CD4-positive, alpha-beta T cell treated with Interleukin-4 for 4 hours (primary cell): ENCODE measurements around the gene E4F1.

Experiments used
- DNase-seq: peaks from one replicate; pipeline ENCODE4 v3.0.0-alpha.2; 2020

E4F1 gene, protein sequence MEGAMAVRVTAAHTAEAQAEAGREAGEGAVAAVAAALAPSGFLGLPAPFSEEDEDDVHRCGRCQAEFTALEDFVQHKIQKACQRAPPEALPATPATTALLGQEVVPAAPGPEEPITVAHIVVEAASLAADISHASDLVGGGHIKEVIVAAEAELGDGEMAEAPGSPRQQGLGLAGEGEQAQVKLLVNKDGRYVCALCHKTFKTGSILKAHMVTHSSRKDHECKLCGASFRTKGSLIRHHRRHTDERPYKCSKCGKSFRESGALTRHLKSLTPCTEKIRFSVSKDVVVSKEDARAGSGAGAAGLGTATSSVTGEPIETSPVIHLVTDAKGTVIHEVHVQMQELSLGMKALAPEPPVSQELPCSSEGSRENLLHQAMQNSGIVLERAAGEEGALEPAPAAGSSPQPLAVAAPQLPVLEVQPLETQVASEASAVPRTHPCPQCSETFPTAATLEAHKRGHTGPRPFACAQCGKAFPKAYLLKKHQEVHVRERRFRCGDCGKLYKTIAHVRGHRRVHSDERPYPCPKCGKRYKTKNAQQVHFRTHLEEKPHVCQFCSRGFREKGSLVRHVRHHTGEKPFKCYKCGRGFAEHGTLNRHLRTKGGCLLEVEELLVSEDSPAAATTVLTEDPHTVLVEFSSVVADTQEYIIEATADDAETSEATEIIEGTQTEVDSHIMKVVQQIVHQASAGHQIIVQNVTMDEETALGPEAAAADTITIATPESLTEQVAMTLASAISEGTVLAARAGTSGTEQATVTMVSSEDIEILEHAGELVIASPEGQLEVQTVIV

DNA sequence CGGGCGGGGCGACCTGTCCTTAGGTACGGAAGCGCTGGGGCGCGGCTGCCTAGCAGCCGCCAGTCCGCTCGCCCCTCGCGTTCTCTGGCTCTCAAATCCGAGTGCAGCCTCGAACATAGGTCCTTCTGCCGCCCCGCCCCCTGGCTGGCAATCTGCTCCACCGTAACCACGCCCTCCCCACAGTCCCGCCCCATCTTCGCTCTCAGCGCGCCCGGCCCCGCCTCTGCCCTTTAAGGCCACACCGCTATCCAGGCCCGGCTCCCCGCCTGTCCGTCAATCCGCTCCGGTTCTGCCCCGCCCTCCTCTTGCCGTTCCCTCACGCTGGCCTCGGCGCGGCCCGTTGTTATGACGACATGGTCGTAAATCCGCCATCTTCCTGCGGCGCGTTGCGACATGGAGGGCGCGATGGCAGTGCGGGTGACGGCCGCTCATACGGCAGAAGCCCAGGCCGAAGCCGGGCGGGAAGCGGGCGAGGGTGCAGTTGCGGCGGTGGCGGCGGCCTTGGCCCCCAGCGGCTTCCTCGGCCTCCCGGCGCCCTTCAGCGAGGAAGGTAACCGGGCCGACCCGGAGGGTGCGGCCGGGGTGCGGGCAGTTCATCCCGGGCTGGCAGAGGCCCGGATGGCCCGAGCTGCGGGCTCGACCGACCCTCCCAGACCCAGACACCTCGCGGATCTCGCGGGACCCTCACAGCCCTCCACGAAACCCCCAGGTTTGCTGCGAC, at the start of gene E4F1:
E4F1 (plus strand) TSS at position 371 of the 721 bp plus-strand sequence; CDS start at position 394, 23 bp downstream.
- peak; percentile 99 for DNase-seq

DNA sequence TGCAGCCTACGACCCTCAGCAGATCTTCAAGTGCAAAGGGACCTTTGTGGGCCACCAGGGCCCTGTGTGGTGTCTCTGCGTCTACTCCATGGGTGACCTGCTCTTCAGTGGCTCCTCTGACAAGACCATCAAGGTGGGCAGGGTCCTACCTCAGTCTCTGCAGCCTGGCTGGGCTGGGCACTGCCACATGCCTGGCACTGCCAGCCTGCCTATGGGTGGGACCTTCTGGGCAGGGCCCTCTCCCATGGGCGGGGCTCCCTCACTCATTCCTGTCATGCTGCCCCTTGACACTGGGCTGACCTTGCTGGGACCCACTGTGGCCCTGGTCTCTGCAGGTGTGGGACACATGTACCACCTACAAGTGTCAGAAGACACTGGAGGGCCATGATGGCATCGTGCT, 49.5 kb upstream of the E4F1 start:
- DNase-seq, result no peak

DNA sequence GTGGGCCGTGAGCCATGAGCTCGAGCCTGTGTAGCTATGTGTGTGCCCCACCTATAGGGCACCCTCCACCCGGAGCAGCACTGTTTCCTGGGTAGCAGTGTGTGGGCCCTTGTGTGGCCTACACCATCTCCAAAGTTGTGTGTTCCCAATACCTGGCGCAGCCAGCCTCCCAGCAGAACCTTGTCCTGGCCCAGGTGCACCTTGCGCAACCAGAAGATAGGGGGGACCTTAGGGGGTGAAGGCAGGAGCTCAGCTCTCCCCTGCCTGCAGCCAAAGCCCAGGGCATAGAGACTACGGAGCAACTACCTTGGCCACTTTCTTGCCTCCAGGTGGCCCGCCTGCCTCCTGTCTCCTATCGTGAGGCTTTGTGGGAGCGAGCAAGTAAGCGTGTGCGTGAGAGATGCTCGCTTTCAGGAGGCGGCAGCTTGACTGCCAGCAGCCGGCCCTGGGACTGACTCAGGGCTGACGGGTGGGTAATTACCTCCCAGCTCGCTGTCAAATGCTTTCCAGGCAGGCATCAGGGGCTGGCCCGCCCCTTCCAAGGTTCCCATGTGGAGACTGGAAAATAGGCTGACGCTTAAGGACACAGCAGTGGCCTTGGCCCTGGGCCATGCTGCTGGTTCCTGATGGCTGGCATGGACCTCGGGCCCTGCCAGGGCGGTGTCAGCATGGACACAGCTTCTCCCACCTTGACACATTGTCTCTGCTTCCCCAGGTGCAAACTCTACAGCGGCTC, 48.8 kb upstream of the E4F1 start:
- no peak for DNase-seq

DNA sequence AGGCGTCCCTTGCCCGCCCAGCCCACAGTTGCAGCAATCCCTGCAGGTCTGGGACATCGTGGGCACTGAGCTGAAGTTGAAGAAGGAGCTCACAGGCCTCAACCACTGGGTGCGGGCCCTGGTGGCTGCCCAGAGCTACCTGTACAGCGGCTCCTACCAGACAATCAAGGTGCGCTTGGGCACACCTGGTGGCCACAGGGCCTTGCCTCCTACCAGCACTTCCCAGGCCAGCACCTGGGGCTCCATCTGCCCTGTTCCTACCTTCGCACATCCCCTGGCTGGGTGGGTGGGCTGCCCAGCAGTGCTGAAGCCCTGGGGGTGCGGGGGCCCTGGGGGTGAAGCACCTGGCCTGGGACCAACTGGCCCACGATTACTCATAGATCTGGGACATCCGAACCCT, 47.9 kb upstream of the E4F1 start:
- no peak for DNase-seq

DNA sequence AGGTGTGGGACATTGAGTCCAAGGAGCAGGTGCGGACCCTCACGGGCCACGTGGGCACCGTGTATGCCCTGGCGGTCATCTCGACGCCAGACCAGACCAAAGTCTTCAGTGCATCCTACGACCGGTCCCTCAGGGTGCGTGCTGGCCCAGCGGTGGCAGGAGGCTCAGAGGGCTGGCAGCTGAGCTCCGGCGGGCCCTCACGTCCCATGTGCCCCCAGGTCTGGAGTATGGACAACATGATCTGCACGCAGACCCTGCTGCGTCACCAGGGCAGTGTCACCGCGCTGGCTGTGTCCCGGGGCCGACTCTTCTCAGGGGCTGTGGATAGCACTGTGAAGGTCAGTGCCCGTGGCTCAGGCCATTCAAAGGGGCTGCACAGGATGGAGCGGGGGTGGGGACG, 47.3 kb upstream of the E4F1 start:
- no peak for DNase-seq

DNA sequence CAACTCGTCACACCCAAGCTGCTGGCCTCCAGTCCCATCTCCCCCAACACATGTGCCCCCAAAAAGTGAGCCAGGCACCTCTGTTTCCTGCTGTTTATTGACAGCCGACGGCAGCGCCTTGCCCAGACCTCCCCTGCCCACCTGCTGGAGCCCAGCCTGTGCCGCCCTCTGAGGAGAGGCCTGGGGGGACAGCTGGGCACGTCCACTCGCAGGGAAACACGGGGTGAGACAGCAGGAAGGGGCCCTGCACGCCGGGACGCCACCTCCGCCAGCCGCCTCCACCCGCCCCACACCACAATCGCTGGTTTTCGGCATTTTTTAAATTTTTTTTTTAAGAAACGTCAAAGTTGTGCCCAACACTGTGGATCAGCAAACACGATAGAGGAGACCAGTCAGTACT, 46.3 kb upstream of the E4F1 start:
- no peak for DNase-seq

DNA sequence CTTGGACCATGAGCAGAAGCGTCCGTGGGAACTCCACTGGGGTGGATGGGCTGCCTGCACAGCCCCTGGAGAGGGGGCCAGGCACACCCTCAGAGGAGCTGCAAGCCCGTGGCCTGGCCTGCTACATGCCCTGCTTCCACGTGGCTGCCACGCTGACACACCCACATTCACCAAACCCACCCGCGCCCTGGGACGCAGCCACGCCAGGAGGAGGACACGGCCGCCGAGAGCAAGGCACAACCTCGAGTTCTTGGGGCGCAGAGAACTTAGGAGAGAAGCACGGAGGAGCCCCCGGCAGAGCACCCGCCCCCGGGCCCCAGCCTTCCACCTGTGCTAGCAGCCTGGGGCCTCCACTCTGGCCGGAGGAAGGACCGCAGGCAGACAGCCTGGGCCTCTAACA, 45.8 kb upstream of the E4F1 start:
- no peak for DNase-seq

DNA sequence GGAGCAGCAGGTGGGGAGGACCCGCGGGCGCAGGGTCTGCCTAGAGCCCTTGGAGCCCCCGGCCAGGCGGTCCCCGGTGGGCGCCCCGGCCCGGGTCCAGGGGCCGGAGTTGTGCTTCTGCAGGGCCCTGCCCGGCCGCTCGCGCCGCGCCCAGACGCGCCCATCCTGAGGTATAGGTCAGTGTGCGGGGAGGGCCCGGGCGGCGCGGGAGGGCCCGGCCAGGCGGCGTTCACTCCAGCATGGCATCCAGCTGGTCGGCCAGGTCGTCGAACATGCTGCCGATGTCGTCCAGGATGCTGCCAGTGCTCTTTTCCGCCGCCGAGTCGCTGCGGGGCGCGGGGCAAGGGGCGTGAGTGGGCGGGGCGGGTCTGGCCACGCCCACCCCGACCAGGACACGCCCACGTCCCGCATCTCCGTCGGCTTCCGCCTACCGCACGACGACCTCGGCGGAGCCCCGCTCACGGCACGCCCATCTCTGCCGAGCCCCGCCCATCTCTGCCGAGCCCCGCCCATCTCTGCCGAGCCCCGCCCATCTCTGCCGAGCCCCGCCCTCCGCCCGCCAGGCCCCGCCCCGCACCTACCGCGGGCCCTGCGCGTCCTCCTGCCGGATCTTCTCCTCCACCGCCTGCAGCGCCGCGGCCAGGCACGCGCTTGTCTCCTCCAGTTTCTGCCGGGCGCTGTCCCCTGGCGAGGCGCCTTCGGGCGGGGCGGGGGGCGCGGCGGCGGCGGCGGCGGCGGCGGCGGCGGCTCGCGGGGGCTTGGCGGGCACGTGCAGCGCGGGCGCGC, 44.9 kb upstream of the E4F1 start:
- no peak for DNase-seq

DNA sequence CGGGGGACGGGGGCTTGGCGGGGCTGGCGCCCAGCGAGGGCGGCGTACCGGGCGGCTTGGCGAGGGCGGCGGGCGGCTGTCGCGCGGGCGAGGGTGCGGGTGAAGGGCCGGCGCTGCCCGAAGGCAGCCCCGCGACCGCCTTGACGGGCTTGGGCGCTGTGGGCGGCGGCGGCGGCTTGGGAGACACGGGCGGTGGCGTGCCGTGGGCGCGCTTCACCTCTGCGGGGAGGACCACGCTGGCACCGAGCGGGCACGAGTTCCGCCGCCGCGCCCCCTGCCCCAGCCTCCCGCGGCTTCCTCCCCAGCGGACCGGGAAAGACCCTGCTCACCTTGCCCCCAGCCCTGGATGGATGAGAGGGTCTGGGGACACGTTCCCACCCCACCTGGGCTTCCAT, 44.3 kb upstream of the E4F1 start:
- DNase-seq, result no peak

DNA sequence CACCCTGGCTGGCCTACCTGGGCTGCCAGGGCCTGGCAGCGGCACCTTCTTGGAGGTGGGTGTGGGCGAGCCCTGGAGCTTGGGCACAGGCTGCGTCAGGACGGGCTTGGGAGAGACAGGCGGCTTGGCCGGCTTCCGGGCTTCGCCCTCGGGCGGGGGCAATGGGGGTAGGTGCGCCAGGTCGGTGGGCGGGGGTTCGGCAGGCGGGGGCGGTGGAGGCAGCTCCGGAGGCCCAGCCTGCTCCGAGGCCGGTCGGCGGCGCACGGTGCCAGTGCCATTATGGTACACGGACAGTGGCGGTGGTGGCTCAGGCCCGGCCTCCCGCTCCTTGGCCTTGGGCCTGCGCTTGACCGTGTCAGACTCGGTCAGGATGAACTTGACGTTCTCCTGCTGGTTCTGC, 43.8 kb upstream of the E4F1 start:
- DNase-seq, result no peak

DNA sequence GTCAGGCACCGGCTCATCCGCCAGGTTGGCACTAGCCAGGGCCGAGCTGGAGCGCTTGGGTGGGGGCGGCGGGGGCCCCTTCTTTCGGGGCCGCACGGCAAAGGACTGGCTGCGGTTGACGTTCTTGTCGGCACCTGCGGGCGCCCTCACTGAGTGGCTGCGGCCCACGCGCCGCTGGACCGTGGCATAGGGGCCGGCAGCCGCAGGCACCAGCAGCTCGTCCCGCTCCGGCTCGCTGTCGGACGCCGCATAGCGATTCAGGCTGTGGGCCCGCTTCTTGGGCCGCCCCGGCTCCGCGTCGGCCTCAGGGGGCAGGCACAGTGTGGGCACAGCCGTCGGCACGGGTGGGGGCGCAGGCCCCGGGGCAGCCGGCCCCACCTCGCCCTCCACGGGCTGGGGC, 42.9 kb upstream of the E4F1 start:
- DNase-seq, result no peak

DNA sequence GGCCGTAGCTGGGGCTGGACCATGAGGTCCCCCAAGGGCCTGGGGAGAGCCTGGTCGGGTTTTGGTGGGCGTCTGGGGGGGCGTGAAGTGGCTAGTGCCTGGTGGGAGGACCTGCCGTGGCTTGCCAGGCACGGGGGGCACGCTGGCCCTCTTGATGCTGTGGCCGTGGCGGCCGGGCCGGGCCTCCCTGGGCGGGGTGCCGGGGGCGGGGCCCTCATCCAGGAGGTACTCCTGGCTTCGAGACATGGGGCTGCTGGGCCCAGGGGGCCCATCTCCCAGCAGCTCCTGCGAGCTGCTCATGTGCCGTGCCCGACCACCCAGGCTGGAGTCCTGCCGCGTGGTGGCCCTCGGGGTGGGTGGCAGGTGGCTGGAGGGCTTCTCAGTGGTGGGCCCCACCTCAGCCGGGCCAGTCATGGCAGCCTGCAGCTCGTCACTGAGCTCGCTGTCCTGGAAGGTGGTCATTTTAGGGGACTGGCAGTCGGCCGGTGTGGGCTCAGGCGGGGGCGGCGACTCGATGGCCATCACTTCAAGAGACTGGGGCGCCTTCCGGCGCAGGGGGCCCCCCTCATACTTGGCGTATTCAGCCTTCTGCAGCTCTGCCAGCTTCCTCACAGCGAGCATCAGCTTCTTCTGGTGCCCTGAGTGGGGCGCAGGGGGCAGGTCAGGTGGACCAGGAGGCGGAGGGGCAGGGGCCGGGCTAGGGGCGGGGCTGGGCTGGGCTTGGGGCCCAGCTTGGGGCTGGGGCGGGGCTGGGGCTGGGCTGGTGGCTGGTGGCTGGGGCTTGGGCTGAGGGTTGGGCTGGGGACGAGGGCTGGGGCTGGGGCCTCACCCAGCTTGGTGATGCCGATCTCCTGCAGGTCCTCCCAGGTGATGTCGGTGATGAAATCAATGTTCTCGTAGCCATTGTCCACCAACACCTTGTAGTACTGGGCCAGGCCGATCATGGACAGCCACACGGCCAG, 42.1 kb upstream of the E4F1 start:
- DNase-seq, result no peak

DNA sequence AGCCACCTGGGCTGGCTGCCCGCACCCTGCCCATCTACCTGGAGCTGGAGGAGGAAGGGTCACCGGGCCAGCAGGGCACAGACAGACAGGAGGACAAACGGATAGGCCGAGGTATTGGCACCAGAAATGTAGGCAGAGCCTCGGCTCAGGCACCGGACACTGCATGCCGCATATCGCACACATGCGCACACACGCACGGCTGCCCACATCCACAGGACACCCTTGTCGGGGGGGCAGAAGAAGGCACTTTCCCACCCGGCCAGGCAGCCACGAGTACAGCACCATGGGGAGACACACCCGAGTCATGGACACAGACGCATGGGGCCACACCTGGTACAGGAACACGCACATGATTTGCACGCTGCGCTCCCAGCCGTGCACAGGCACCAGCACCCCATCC, 41.4 kb upstream of the E4F1 start:
- DNase-seq, result no peak

DNA sequence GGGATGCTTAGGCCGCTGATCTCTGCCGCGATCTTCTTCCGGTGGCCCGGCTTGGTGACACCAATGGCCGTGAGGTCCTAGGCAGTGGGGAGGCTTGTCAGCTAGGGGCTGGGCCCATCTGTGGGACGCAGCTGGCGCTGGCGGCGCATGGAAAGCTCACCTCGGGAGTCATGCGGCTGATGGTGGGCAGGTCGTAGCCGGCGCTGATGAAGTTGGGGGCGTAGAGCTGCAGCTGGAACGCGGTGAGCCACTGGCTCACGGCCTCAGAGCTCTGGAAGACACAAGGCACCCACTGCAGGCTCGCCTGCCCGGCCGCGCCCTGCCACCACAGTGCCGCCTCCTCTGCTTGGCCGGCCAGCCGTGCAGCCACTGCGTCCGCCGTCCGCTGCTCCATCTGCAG, 39.7 kb upstream of the E4F1 start:
- DNase-seq, result no peak

DNA sequence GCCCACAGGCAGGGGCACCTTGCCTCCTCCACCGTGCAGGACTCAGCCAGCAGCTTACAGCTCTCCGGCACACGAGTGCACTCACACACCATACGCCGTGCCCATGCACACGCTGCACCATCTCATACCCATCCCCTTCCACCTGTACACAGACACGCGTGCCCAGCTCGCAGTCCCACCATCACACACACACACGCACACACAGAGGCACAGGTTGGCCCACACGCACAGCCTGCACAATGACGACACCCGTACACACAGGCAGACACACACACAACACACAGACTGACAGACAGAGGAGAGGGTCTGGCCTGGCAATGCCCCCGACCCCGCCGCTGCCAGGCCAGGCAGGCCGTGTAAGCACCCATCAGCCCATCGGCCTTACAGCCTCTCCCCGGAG, 39.0 kb upstream of the E4F1 start:
- no peak for DNase-seq

DNA sequence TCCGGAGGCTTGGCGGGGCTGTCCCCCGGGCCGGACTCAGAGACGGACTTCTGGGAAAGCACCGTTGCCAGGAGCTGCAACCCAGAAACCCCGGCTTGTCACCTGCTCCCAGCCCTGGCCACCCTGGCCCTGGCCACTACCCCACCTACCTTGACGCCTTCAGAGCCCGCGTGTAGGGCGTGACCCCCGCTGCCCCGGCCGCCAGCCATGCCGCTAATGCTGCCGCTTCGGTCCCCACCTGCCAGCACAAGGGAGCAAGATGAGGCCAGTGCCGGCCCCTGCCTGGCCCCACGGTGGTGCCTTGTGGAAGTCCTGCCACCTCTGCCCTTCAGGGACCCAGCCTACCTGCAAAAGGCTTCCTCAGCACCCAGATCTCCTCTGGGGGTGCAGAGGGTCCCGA, 38.4 kb upstream of the E4F1 start:
- DNase-seq, result no peak

DNA sequence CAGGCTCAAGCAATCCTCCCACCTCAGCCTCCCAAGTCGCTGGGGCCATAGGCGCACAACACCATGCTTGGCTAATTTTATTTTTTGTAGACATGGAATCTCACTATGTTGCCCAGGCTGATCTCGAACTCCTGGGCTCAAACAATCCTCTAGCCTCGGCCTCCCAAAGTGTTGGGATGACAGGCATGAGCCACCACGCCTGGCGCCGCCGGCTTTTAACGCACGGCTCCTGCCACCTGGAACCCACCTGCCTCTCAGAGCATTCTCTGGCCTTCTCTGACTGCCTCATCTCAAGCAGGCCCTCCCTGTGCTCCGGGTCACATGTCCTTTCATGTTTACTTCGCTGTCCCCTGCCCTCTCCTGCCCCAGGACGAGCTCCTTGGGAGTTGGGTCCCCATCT, 37.3 kb upstream of the E4F1 start:
- DNase-seq, result no peak

DNA sequence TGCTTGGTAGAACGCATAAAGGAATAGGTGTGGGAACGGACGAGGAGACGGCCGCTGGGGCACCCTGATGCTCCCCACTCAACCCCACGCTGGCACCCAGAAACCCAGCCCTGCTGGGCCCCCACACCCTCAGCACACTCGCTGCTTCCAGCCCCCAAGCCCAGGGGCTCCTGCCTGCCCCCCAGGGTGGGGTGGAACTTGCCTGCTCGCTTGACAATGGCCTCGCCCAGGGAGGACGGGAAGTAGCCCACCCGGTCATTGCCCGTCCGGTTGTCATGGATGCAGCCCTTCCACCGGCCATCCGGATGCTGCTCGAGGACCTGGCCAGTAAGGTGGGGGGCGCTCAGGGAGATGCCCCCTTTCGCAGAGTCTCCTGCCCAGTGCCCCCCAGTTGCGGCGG, 36.9 kb upstream of the E4F1 start:
- no peak for DNase-seq

DNA sequence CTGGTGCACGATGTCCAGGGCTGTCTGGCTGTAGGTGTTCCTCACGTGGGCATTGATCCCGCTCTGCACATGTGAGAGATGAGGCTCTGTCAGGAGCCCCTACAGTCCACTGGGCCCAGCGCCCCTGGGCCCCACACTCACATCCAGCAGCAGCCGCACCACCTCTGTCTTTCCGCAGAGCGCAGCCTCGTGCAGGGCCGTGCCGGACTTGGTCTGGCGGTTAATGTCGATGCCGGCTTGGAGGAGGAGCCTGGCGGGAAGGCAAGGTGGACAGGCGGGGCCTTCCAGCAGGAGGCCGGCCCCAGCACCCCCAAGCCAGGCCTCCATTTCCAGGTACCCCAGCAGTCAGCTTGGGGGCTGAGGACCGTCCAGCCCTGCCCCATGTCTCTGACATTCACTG, 36.2 kb upstream of the E4F1 start:
- DNase-seq, result no peak

DNA sequence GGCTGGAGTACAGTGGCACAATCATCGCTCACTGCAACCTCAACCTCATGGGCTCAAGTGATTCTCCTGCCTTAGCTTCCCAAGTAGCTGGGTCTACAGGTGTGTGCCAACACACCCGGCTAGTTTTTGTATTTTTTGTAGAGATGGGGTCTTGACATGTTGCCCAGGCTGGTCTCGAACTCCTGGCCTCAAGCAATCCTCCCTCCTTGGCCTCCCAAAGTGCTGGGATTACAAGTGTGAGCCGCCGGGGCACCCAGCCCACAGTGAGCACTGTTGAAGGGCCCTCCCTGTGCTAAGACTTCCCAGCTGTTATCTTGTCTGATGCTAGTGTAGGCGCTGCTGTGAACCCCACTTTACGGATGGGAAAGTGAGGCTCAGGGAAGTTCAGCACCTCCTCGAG, 35.0 kb upstream of the E4F1 start:
- DNase-seq, result no peak

DNA sequence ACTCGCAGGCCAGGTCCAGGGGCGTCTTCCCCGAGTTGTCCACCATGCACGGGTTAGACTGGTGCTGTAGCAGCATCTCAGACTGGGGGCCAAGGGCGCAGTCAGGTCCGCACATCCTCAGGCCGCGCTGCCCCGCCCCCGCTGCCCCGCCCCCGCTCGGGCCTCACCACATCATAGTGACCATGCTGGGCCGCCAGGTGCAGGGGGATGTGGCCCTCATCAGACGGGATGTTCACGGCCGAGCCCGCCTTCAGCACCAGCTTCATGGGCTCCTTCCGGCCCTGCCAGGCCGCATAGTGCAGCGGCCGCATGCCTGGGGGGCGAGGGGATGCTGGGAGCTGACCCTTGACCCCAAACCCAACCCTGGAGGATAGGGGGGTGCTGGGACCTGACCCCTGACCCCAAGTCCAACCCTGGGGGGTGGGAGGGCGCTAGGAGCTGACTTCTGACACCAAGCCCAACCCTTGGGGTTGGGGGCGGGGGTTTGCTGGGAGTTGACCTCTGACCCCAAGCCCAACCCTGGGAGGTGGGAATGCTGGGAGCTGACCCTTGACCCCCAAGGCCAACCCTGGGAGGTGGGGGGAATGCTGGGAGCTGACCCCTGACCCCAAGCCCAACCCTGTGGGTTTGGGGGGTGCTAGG, 34.0 kb upstream of the E4F1 start:
- DNase-seq, result no peak
